M059J (cell line): Measurements from ENCODE around the gene SLC23A2. TPM values are rescaled to one million over a fixed set of nuclear protein-coding genes. Genes with fewer than 3 reads are reported as not detected.

Experiments used
- DNase-seq: peaks from one replicate; pipeline ENCODE4 v3.0.0-alpha.2; 2012; ENCODE audit warnings: low read depth
- total RNA-seq: library from RNA; depleted of rRNA; stranded (reverse); fragments of >200 nt; shearing (Covaris generic); gene quantifications from 2 replicates; pipeline ENCODE4 v1.2.3, GENCODE V29; 2014

Gene SLC23A2
- total RNA-seq, 1 experiment from 2014 or later = 19.7 TPM

- DNase-seq = no peak
These were observed 34.2 kb downstream of the SLC23A2 start for GRCh38 chr20:4966826-4967751.

- DNase-seq = no peak
These were observed 39.0 kb downstream of the SLC23A2 start for GRCh38 chr20:4962241-4962855.

GRCh38 chr20:4961746-4962145 is 39.6 kb downstream of the SLC23A2 start:
- peak; percentile 13 for DNase-seq

- peak; percentile 37 for DNase-seq
These were observed 41.7 kb downstream of the SLC23A2 start for GRCh38 chr20:4959592-4959991.

GRCh38 chr20:4957939-4958362 is 43.4 kb downstream of the SLC23A2 start:
- peak; percentile 59 for DNase-seq

- DNase-seq = no peak
These were observed 44.1 kb downstream of the SLC23A2 start for GRCh38 chr20:4957187-4957586.

- peak; percentile 71 for DNase-seq
These were observed 45.0 kb downstream of the SLC23A2 start for GRCh38 chr20:4956200-4956810.

GRCh38 chr20:4953881-4954280 is 47.4 kb downstream of the SLC23A2 start:
- no peak for DNase-seq

- no peak for DNase-seq
These were observed 49.1 kb downstream of the SLC23A2 start for GRCh38 chr20:4952229-4952628.

- peak; percentile 94 for DNase-seq
These were observed 50.0 kb downstream of the SLC23A2 start for GRCh38 chr20:4951299-4951698.

- DNase-seq = no peak
These were observed 50.5 kb downstream of the SLC23A2 start for GRCh38 chr20:4950841-4951240.

- DNase-seq = no peak
These were observed 50.9 kb downstream of the SLC23A2 start for GRCh38 chr20:4950437-4950836.

GRCh38 chr20:4949833-4950178 is 51.5 kb downstream of the SLC23A2 start:
- peak; percentile 34 for DNase-seq

GRCh38 chr20:4947817-4948559 is 53.3 kb downstream of the SLC23A2 start:
- DNase-seq = no peak

GRCh38 chr20:4946986-4947385 is 54.3 kb downstream of the SLC23A2 start:
- DNase-seq = no peak

GRCh38 chr20:4946585-4946984 is 54.7 kb downstream of the SLC23A2 start:
- no peak for DNase-seq

- DNase-seq = peak; percentile 43
These were observed 56.6 kb downstream of the SLC23A2 start for GRCh38 chr20:4944518-4945313.

GRCh38 chr20:4942331-4942730 is 59.0 kb downstream of the SLC23A2 start:
- DNase-seq = no peak

GRCh38 chr20:4937407-4938319 is 63.6 kb downstream of the SLC23A2 start:
- DNase-seq = no peak

- DNase-seq = no peak
These were observed 64.4 kb downstream of the SLC23A2 start for GRCh38 chr20:4936851-4937406.
